ENCODE results near the gene CCDC190. TPM values are rescaled to one million over a fixed set of nuclear protein-coding genes. Genes with fewer than 3 reads are reported as not detected.

Gene CCDC190
- polyA plus RNA-seq, 1 of the 3 experiments (the other 2 are of a cell fraction): 0.21 TPM

DNA sequence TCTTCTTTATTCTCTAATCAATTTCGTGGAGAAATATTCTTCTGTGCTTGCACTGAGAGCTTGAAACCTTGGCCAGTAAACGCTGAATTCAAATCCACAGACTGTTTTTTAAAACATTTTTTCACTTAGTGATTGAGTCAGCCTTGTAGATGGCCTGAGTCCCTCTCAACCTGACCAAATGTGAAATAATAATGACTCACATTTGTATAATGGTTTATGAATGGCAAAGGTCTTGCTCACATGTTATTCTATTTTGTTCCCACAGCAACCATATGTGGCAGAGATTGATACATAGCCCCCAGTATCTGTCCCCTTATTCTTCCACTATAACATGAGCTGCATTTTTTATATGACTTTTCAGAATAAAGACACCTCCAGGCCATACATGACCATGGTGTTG is 47.8 kb upstream of the CCDC190 start (continued):
- TF ChIP-seq, protein P1, sequence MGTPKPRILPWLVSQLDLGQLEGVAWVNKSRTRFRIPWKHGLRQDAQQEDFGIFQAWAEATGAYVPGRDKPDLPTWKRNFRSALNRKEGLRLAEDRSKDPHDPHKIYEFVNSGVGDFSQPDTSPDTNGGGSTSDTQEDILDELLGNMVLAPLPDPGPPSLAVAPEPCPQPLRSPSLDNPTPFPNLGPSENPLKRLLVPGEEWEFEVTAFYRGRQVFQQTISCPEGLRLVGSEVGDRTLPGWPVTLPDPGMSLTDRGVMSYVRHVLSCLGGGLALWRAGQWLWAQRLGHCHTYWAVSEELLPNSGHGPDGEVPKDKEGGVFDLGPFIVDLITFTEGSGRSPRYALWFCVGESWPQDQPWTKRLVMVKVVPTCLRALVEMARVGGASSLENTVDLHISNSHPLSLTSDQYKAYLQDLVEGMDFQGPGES (IDR thresholded peaks at IDR 0.05; ENCODE audit: low read depth, low read length): no peak
- TF ChIP-seq, protein P2, sequence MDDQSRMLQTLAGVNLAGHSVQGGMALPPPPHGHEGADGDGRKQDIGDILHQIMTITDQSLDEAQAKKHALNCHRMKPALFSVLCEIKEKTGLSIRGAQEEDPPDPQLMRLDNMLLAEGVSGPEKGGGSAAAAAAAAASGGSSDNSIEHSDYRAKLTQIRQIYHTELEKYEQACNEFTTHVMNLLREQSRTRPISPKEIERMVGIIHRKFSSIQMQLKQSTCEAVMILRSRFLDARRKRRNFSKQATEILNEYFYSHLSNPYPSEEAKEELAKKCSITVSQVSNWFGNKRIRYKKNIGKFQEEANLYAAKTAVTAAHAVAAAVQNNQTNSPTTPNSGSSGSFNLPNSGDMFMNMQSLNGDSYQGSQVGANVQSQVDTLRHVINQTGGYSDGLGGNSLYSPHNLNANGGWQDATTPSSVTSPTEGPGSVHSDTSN (IDR thresholded peaks at IDR 0.05): peak; percentile 80
- TF ChIP-seq YY1 (IDR thresholded peaks at IDR 0.05; ENCODE audit: low read depth): no peak
- TF ChIP-seq, protein P3, sequence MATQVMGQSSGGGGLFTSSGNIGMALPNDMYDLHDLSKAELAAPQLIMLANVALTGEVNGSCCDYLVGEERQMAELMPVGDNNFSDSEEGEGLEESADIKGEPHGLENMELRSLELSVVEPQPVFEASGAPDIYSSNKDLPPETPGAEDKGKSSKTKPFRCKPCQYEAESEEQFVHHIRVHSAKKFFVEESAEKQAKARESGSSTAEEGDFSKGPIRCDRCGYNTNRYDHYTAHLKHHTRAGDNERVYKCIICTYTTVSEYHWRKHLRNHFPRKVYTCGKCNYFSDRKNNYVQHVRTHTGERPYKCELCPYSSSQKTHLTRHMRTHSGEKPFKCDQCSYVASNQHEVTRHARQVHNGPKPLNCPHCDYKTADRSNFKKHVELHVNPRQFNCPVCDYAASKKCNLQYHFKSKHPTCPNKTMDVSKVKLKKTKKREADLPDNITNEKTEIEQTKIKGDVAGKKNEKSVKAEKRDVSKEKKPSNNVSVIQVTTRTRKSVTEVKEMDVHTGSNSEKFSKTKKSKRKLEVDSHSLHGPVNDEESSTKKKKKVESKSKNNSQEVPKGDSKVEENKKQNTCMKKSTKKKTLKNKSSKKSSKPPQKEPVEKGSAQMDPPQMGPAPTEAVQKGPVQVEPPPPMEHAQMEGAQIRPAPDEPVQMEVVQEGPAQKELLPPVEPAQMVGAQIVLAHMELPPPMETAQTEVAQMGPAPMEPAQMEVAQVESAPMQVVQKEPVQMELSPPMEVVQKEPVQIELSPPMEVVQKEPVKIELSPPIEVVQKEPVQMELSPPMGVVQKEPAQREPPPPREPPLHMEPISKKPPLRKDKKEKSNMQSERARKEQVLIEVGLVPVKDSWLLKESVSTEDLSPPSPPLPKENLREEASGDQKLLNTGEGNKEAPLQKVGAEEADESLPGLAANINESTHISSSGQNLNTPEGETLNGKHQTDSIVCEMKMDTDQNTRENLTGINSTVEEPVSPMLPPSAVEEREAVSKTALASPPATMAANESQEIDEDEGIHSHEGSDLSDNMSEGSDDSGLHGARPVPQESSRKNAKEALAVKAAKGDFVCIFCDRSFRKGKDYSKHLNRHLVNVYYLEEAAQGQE (IDR thresholded peaks at IDR 0.05; ENCODE audit: low read depth, low read length): no peak
- peak; percentile 89 for TF ChIP-seq FOSL2 (IDR thresholded peaks at IDR 0.05; ENCODE audit: borderline replicate concordance, low read depth)
- TF ChIP-seq EZH2phosphoT487 (IDR thresholded peaks at IDR 0.05; ENCODE audit: borderline replicate concordance, low read depth): no peak
- TF ChIP-seq RCOR1 (IDR thresholded peaks at IDR 0.05; ENCODE audit: low read length): no peak
- no peak for TF ChIP-seq GABPA (IDR thresholded peaks at IDR 0.05; ENCODE audit: low read depth)
- no peak for TF ChIP-seq SIN3A (IDR thresholded peaks at IDR 0.05; ENCODE audit: borderline replicate concordance, low read depth, low read length)
- TF ChIP-seq MXI1 (IDR thresholded peaks at IDR 0.05; ENCODE audit: low read depth, low read length): no peak
- no peak for TF ChIP-seq FOXJ3 (CRISPR knock-in tag; IDR thresholded peaks at IDR 0.05)
- no peak for TF ChIP-seq TEAD4 (IDR thresholded peaks at IDR 0.05; ENCODE audit: borderline replicate concordance, insufficient read depth)
- TF ChIP-seq, protein P4, sequence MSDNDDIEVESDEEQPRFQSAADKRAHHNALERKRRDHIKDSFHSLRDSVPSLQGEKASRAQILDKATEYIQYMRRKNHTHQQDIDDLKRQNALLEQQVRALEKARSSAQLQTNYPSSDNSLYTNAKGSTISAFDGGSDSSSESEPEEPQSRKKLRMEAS (IDR thresholded peaks at IDR 0.05; ENCODE audit: low read depth): 0 out of 2 replicates have a peak, but pooled peaks have one; percentile 19
- no peak for TF ChIP-seq NRF1 (IDR thresholded peaks at IDR 0.05; ENCODE audit: low read depth, low read length)
- TF ChIP-seq TCF12 (IDR thresholded peaks at IDR 0.05): peak; percentile 81
- TF ChIP-seq RFX5 (IDR thresholded peaks at IDR 0.05; ENCODE audit: low read length): no peak
- TF ChIP-seq NFIC (IDR thresholded peaks at IDR 0.05; ENCODE audit: borderline replicate concordance): peak; percentile 26; the same call in 1 of the 2 replicates

All from SK-N-SH (cell line).